Left ventricle myocardium superior (tissue), 1 donor: ENCODE data around the gene WDR86. TPM values are rescaled to one million over a fixed set of nuclear protein-coding genes. Genes with fewer than 3 reads are reported as not detected.

Experiments used
- ATAC-seq: fragments of 200-7000 bp; cut with Tn5 transposase; one replicate; pipeline ENCODE4 v1.9.1; 2020; ENCODE audit warnings: mild to moderate bottlenecking, moderate library complexity
- DNase-seq: peaks from one replicate; pipeline ENCODE4 v3.0.0-alpha.2; 2020
- intact Hi-C: fragments of 100-400 bp; cut with micrococcal nuclease; formaldehyde crosslinking; loops from one replicate; pipeline ENCODE4 v1.11.0; 2022
- total RNA-seq: library from RNA; stranded (reverse); fragmentation: NEBNext Ultra II Directional; extraction: Animal tissue kit (Norgen Biotek cat#: 25700); gene quantifications from one replicate; pipeline ENCODE4 v1.2.1, GENCODE V29; 2021
- donor health status: DM: no; HTN: yes; CAD: no; lungs with severe emphysema.

Gene WDR86
- total RNA-seq, 1 donor from 2014 or later = 0.37 TPM

- no peak for DNase-seq
- ATAC-seq = no peak
- intact Hi-C loops = no loop called here
Measured at GRCh38 chr7:151398446-151399304, 11.2 kb downstream of the WDR86 start.

GRCh38 chr7:151397026-151397425 is 12.8 kb downstream of the WDR86 start:
- ATAC-seq = no peak
- intact Hi-C loops = no loop called here
- DNase-seq = no peak

- DNase-seq = peak; percentile 24
- intact Hi-C loops = no loop called here
- no peak for ATAC-seq
Measured at GRCh38 chr7:151396328-151396970, 13.4 kb downstream of the WDR86 start.

GRCh38 chr7:151395036-151395367 is 14.8 kb downstream of the WDR86 start:
- no peak for DNase-seq
- intact Hi-C loops = no loop called here
- no peak for ATAC-seq

GRCh38 chr7:151394076-151395035 is 15.5 kb downstream of the WDR86 start:
- no peak for ATAC-seq
- intact Hi-C loops = no loop called here

GRCh38 chr7:151393031-151393977 is 16.5 kb downstream of the WDR86 start:
- DNase-seq (peak; percentile 13), ATAC-seq (no peak)

More at GRCh38 chr7:151394076-151395035, 15.5 kb downstream of the WDR86 start:
- DNase-seq = no peak

GRCh38 chr7:151392426-151392825 is 17.4 kb downstream of the WDR86 start:
- DNase-seq = peak; percentile 27
- intact Hi-C loops = no loop called here
- no peak for ATAC-seq

More at GRCh38 chr7:151393031-151393977, 16.5 kb downstream of the WDR86 start:
- intact Hi-C loops = no loop called here

- intact Hi-C loops = no loop called here
- DNase-seq (peak; percentile 13), ATAC-seq (no peak)
Measured at GRCh38 chr7:151392002-151392401, 17.8 kb downstream of the WDR86 start.

- peak; percentile 2 for DNase-seq
- intact Hi-C loops = no loop called here
- ATAC-seq = no peak
Measured at GRCh38 chr7:151391358-151391730, 18.5 kb downstream of the WDR86 start.

GRCh38 chr7:151390598-151391357 is 19.1 kb downstream of the WDR86 start:
- intact Hi-C loops = no loop called here
- ATAC-seq = no peak
- DNase-seq = peak; percentile 26

GRCh38 chr7:151389768-151390597 is 19.9 kb downstream of the WDR86 start:
- ATAC-seq (no peak), DNase-seq (peak; percentile 12)
- intact Hi-C loops = no loop called here

- no peak for ATAC-seq
Measured at GRCh38 chr7:151389096-151389767, 20.6 kb downstream of the WDR86 start.

GRCh38 chr7:151388430-151388829 is 21.4 kb downstream of the WDR86 start:
- peak; percentile 11 for DNase-seq
- no peak for ATAC-seq
- intact Hi-C loops = no loop called here

More at GRCh38 chr7:151389096-151389767, 20.6 kb downstream of the WDR86 start:
- peak; percentile 9 for DNase-seq
- intact Hi-C loops = no loop called here

- intact Hi-C loops = no loop called here
- ATAC-seq (no peak), DNase-seq (peak; percentile 9)
Measured at GRCh38 chr7:151388007-151388297, 21.9 kb downstream of the WDR86 start.

- DNase-seq (peak; percentile 23), ATAC-seq (no peak)
- intact Hi-C loops = no loop called here
Measured at GRCh38 chr7:151387161-151388006, 22.5 kb downstream of the WDR86 start.
